ENCODE results near the gene VIT.

DNA sequence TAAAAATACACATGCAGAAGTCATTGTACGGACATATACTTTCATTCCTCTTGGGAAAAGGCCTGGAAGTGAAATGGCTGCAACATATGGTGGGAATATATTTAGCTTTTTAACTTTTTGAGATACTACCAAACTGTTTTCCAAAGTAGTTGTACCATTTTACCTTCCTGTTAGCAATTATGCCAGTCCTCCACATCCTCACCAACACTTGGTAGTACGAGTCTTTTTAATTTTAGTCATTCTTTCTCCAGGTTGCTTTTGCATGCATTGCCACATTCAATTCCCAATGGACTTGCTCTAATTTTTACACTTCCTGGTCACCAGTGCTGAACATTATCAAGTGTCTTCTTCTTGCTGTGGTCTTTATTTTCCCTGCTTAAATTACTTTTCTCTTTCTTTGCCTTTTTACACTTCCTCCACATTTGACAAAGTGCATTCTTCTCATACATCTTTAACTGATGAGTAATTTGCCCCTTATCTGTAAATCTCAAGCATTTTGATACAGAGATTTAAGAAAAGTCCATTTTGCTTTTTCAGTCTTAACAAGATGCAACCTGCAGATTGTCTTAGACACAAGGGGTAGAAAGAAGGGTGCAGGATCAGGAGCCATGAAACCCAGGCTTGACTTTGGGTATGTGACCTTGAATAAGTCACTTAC is 14.5 kb downstream of the VIT start:
- TF ChIP-seq YY1 (IDR thresholded peaks at IDR 0.05; ENCODE audit: low read depth) (no peak), EP300 (IDR thresholded peaks at IDR 0.05; ENCODE audit: borderline replicate concordance) (no peak), RAD21 (IDR thresholded peaks at IDR 0.05; ENCODE audit: low read depth) (no peak)
- TF ChIP-seq, protein P1, sequence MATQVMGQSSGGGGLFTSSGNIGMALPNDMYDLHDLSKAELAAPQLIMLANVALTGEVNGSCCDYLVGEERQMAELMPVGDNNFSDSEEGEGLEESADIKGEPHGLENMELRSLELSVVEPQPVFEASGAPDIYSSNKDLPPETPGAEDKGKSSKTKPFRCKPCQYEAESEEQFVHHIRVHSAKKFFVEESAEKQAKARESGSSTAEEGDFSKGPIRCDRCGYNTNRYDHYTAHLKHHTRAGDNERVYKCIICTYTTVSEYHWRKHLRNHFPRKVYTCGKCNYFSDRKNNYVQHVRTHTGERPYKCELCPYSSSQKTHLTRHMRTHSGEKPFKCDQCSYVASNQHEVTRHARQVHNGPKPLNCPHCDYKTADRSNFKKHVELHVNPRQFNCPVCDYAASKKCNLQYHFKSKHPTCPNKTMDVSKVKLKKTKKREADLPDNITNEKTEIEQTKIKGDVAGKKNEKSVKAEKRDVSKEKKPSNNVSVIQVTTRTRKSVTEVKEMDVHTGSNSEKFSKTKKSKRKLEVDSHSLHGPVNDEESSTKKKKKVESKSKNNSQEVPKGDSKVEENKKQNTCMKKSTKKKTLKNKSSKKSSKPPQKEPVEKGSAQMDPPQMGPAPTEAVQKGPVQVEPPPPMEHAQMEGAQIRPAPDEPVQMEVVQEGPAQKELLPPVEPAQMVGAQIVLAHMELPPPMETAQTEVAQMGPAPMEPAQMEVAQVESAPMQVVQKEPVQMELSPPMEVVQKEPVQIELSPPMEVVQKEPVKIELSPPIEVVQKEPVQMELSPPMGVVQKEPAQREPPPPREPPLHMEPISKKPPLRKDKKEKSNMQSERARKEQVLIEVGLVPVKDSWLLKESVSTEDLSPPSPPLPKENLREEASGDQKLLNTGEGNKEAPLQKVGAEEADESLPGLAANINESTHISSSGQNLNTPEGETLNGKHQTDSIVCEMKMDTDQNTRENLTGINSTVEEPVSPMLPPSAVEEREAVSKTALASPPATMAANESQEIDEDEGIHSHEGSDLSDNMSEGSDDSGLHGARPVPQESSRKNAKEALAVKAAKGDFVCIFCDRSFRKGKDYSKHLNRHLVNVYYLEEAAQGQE (IDR thresholded peaks at IDR 0.05; ENCODE audit: low read depth): no peak

Measured in Ishikawa (cell line).